Peyer's patch (tissue), 4 donors: Measurements from ENCODE around the gene EVL. TPM values are rescaled to one million over a fixed set of nuclear protein-coding genes. Genes with fewer than 3 reads are reported as not detected.

ENCODE experiments used
- DNase-seq, 3 donors: peaks; one replicate each; pipeline ENCODE4 v3.0.0-alpha.2; 2017 to 2019
- H3K27ac ChIP-seq, 4 donors: fragments of 200-600 bp; sonication (generic); one replicate each; pipeline ENCODE4 v1.5.1; 2016 to 2019
- H3K27me3 ChIP-seq, 2 donors: fragments of 200-600 bp; sonication (generic); one replicate each; pipeline ENCODE4 v1.5.1; 2019
- H3K36me3 ChIP-seq, 3 donors: fragments of 200-600 bp; sonication (generic); one replicate each; pipeline ENCODE4 v1.5.1; 2016 to 2019
- H3K4me1 ChIP-seq, 4 donors: fragments of 200-600 bp; sonication (generic); one replicate each; pipeline ENCODE4 v1.5.1; 2016 to 2019
- H3K4me3 ChIP-seq, 4 donors: fragments of 200-600 bp; sonication (generic); 1 replicate in 3 of 4; 2 replicates in 1 of 4; pipeline ENCODE4 v1.5.1; 2016 to 2019; ENCODE audit warnings: mild to moderate bottlenecking in 1 of 4
- H3K9me3 ChIP-seq, 4 donors: fragments of 200-600 bp; sonication (generic); one replicate each; pipeline ENCODE4 v1.5.1; 2016 to 2019; ENCODE audit warnings: mild to moderate bottlenecking in 1 of 4
- POLR2A ChIP-seq, 2 donors: fragments of 450-650 bp; IDR thresholded peaks; one replicate each; pipeline ENCODE4 v1.5.1; 2017; ENCODE audit warnings: antibody characterized with exemption in 2 of 2, mild to moderate bottlenecking in 2 of 2, moderate library complexity in 2 of 2
- total RNA-seq, 4 donors: library from RNA; depleted of rRNA; stranded (reverse); fragments of >200 nt; gene quantifications; one replicate each; pipeline ENCODE4 v1.1.0, GENCODE V29; 2016
- TF ChIP-seq, protein P1 (sequence below), 6 experiments: fragments of 450-650 bp in 4 of 6; fragments of 200-600 bp in 2 of 6; sonication (generic) in 1 of 6; IDR thresholded peaks; one replicate each; pipeline ENCODE4 v1.5.1; 2017 to 2019; ENCODE audit warnings: antibody characterized with exemption in 6 of 6, mild to moderate bottlenecking in 3 of 6, moderate library complexity in 1 of 6

The EVL gene
- total RNA-seq, 4 donors from 2014 or later, result 44.9 to 409 (median 110) TPM

DNA sequence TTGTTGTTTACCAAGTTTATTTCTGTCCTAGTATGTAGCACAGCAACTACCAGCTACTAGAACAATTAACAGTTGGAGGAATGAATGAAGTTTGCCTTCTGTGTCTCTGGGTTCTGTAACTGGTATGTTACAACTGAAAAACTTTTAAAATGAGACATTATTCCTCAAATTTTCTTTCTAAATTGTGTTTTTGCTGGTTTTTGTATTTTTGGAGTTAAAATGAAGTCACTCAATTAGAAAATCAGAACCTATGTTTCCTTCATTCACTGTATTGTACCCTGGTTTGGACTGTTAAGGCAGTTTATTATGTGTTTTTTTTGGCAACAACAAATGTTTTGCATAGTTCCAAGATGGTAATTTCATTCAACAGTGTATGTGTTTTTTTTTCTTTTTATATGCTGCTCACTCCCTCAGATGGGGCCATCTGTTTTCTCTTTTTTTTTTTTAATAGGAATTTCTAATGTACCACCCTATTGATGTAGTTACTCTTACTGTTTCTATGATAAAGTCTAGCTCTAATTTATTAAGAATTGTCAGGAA, 30.2 kb upstream of the EVL start:
- Histone ChIP-seq H3K27me3 (no peaks in the 10 kb centered on the region), H3K4me3 (no peak overlapping the region), H3K9me3 (no peaks in the 10 kb centered on the region), H3K36me3 (no peaks in the 10 kb centered on the region), H3K27ac (no peak overlapping the region), H3K4me1 (peaks cover 0 to 11% (median 0%) of the 10 kb centered on the region in 4 donors)
- TF ChIP-seq, protein P1, sequence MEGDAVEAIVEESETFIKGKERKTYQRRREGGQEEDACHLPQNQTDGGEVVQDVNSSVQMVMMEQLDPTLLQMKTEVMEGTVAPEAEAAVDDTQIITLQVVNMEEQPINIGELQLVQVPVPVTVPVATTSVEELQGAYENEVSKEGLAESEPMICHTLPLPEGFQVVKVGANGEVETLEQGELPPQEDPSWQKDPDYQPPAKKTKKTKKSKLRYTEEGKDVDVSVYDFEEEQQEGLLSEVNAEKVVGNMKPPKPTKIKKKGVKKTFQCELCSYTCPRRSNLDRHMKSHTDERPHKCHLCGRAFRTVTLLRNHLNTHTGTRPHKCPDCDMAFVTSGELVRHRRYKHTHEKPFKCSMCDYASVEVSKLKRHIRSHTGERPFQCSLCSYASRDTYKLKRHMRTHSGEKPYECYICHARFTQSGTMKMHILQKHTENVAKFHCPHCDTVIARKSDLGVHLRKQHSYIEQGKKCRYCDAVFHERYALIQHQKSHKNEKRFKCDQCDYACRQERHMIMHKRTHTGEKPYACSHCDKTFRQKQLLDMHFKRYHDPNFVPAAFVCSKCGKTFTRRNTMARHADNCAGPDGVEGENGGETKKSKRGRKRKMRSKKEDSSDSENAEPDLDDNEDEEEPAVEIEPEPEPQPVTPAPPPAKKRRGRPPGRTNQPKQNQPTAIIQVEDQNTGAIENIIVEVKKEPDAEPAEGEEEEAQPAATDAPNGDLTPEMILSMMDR (IDR thresholded peaks at IDR 0.05), result no peak
- TF ChIP-seq POLR2A (IDR thresholded peaks at IDR 0.05), result no peak
- DNase-seq, result no peak

DNA sequence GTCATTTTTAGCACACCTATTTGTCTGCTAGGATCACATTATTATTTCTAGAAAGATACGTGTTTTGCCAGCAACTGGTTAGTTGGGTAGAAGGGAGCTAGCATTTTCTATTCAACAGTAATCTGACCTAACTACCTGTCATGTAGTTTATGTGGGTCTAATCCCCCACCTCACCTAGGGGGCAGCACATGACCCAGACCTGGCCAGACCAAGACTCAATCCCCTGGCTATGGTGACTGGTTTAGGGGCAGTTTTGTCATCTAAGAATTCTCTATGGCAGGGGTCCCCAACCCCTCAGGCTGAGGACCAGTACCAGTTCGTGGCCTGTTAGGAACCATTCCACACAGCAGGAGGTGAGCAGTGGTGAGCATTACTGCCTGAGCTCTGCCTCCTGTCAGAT, 29.5 kb upstream of the EVL start:
- TF ChIP-seq, protein P1 (IDR thresholded peaks at IDR 0.05), result no peak
- TF ChIP-seq POLR2A (IDR thresholded peaks at IDR 0.05), result no peak
- H3K4me3 ChIP-seq, result no peak overlapping the region
- no peaks in the 10 kb centered on the region for H3K27me3 ChIP-seq
- no peaks in the 10 kb centered on the region for H3K9me3 ChIP-seq
- DNase-seq, result no peak
- H3K36me3 ChIP-seq, result no peaks in the 10 kb centered on the region
- H3K27ac ChIP-seq, result no peak overlapping the region
- H3K4me1 ChIP-seq, result peaks cover 0 to 4% (median 0%) of the 10 kb centered on the region in 4 donors

DNA sequence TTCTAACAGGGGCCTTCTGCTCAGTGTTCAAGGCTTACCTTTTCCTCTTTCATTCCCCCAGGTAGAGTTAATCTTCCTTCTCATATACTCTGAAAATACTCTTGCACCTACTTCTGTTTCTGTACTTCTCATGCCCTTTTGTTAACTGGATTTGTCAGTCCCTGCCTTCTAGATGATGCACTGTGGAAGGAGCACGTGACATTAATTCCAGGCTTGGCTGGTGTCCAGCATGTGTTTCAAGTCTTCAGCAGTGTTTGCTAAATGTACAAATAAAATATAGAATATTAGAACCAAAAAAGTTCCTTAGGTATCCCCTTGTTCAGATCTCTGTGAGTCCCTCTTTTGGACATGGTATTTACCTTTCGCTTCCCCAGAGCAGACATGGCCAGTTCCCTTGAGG, 27.9 kb upstream of the EVL start:
- Histone ChIP-seq H3K27me3 (no peaks in the 10 kb centered on the region), H3K36me3 (no peaks in the 10 kb centered on the region), H3K27ac (no peak overlapping the region), H3K9me3 (no peaks in the 10 kb centered on the region), H3K4me3 (no peak overlapping the region), H3K4me1 (no peaks in the 10 kb centered on the region)
- no peak for DNase-seq
- TF ChIP-seq POLR2A (IDR thresholded peaks at IDR 0.05), result no peak
- TF ChIP-seq, protein P1 (IDR thresholded peaks at IDR 0.05), result no peak

DNA sequence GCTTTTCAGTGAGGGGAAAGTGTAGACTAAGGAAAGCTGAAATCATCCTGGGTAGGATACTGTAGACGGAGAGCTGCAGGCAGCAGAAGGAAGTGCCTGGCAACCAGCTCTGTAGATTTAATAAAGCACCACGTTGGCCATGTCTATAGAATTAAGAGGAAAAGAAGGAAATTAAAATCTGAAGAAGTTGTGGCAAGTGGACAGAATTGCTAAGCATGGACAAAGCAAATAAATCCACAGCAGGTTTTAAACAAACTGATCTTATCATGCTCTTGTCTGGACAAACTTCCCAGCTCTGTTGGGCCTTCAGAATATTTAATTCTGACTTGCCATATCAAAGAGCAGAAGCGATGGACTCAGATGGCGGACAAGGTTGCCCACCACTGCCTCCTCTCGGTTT, 27.2 kb upstream of the EVL start:
- H3K4me1 ChIP-seq, result no peaks in the 10 kb centered on the region
- DNase-seq, result no peak
- no peak overlapping the region for H3K4me3 ChIP-seq
- H3K27ac ChIP-seq, result no peak overlapping the region
- no peak for TF ChIP-seq POLR2A (IDR thresholded peaks at IDR 0.05)
- TF ChIP-seq, protein P1 (IDR thresholded peaks at IDR 0.05), result no peak
- H3K9me3 ChIP-seq, result no peaks in the 10 kb centered on the region
- H3K27me3 ChIP-seq, result no peaks in the 10 kb centered on the region
- H3K36me3 ChIP-seq, result no peaks in the 10 kb centered on the region

DNA sequence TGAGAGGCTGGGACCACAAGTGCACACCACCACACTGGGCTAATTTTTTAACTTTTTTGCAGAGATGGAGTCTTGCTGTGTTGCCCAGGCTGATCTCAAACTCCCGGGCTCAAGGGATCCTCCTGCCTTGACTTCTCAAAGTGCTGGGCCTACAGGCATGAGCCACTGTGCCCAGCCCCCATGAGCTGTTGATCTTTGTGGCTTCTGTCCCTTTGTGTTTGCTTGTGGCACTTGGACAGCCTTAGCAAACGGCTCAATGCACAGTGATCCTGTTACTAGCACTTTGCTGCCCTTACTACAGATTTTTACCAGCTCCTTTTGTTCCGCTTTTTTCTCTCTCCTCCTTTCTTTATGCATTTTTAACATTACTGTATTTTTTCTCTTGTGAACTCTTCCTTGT, 25.3 kb upstream of the EVL start:
- H3K4me1 ChIP-seq, result no peaks in the 10 kb centered on the region
- H3K27ac ChIP-seq, result no peak overlapping the region
- H3K27me3 ChIP-seq, result no peaks in the 10 kb centered on the region
- no peak for DNase-seq
- H3K36me3 ChIP-seq, result no peaks in the 10 kb centered on the region
- TF ChIP-seq, protein P1 (IDR thresholded peaks at IDR 0.05), result no peak
- TF ChIP-seq POLR2A (IDR thresholded peaks at IDR 0.05), result no peak
- H3K4me3 ChIP-seq, result no peak overlapping the region
- H3K9me3 ChIP-seq, result no peaks in the 10 kb centered on the region

DNA sequence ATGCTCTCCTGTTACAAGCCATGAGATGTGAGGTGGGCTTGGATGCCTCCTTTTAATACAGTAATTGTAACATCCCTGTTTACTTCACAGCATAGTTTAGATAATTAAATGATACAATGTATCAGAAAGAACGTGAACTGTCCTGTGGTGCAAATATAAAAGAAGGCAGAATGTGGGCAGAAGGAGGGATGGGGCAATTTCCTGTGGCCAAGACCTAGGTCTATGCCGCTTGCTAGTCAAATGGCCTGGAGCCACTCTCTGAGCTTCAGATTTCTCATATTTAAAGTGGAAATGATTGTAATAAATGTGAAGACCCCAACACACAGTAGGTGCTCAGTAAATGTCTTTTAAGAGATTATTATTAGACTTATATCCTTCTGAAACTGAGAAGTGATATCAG, 24.0 kb upstream of the EVL start:
- Histone ChIP-seq H3K9me3 (no peaks in the 10 kb centered on the region), H3K27ac (no peak overlapping the region), H3K4me3 (no peak overlapping the region), H3K4me1 (no peaks in the 10 kb centered on the region), H3K27me3 (no peaks in the 10 kb centered on the region), H3K36me3 (no peaks in the 10 kb centered on the region)
- TF ChIP-seq POLR2A (IDR thresholded peaks at IDR 0.05), result no peak
- TF ChIP-seq, protein P1 (IDR thresholded peaks at IDR 0.05), result no peak
- no peak for DNase-seq
